Fibroblast of lung (primary cell): ENCODE data around the gene RGS19.

Experiments
- EZH2 ChIP-seq: IDR thresholded peaks from 2 replicates; pipeline ENCODE4 v1.5.1; 2012; ENCODE audit warnings: low read length, control low read depth, mild to moderate bottlenecking; ENCODE audit errors: missing control alignments
- TF ChIP-seq, protein P1 (sequence below), 2 donors: IDR thresholded peaks in 1 of 2; conservative IDR thresholded peaks in 1 of 2; 1 replicate in 1 of 2; 2 replicates in 1 of 2; pipeline ENCODE4 v1.5.1; 2011 to 2012; ENCODE audit warnings: low read length in 2 of 2, control low read depth in 1 of 2, inconsistent platforms in 1 of 2, low read depth in 1 of 2, mild to moderate bottlenecking in 1 of 2

DNA sequence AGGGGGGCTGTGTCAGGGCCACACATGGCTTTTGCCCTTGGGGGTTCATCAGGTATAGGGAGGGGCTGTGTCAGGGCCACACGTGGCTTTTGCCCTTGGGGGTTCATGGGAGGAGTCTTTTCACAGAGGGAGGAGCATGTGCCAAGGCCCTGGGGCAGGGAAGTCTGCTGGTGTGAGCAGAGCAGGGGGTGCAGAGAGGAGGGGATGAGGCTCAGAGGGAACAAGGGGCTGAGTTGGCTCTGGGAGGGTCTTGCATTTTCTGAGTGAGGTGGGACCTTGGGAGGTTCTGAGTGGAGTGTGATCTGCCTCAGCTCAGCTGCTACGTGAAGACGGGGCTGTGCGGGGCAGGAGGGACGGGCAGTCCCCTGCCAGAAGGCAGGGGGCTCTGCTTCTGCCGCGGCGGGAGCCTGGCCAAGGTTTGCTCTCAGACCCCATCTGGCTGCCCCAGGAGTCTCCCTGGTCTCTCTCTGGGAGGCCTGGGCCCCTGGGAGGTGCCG, 23.9 kb downstream of the RGS19 start:
- TF ChIP-seq, protein P1, sequence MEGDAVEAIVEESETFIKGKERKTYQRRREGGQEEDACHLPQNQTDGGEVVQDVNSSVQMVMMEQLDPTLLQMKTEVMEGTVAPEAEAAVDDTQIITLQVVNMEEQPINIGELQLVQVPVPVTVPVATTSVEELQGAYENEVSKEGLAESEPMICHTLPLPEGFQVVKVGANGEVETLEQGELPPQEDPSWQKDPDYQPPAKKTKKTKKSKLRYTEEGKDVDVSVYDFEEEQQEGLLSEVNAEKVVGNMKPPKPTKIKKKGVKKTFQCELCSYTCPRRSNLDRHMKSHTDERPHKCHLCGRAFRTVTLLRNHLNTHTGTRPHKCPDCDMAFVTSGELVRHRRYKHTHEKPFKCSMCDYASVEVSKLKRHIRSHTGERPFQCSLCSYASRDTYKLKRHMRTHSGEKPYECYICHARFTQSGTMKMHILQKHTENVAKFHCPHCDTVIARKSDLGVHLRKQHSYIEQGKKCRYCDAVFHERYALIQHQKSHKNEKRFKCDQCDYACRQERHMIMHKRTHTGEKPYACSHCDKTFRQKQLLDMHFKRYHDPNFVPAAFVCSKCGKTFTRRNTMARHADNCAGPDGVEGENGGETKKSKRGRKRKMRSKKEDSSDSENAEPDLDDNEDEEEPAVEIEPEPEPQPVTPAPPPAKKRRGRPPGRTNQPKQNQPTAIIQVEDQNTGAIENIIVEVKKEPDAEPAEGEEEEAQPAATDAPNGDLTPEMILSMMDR (conservative IDR thresholded peaks at IDR 0.05 in 1 of 2, IDR thresholded peaks at IDR 0.05 in 1 of 2; ENCODE audit: low read depth in 1 of 2, low read length in 2 of 2) = no peak
- TF ChIP-seq EZH2 = no peak
